Adrenal gland (tissue), 5 donors: Measurements from ENCODE around the gene HS3ST4.

Experiments
- CTCF ChIP-seq, 6 experiments: fragments of 450-650 bp in 4 of 6; fragments of 200-600 bp in 2 of 6; sonication (generic) in 1 of 6; IDR thresholded peaks; 1 replicate in 5 of 6; 2 replicates in 1 of 6; pipeline versions ENCODE4 v1.5.1 to v1.8.0; 2016 to 2021; ENCODE audit warnings: antibody characterized with exemption in 6 of 6, mild to moderate bottlenecking in 2 of 6, moderate library complexity in 1 of 6
- POLR2A ChIP-seq, 2 donors: fragments of 450-650 bp; IDR thresholded peaks; one replicate each; pipeline ENCODE4 v1.6.1; 2017; ENCODE audit warnings: antibody characterized with exemption in 2 of 2, mild to moderate bottlenecking in 2 of 2, moderate library complexity in 1 of 2
- donor health status: DM: no; HTN: no; CAD: no.

- TF ChIP-seq CTCF (IDR thresholded peaks at IDR 0.05), result no peak
- no peak for TF ChIP-seq POLR2A (IDR thresholded peaks at IDR 0.05)
These were observed 59.6 kb downstream of the HS3ST4 start for GRCh38 chr16:25751230-25751835.
